Thoracic aorta (tissue), 2 donors: ENCODE results near the gene DOK6. TPM values are rescaled to one million over a fixed set of nuclear protein-coding genes. Genes with fewer than 3 reads are reported as not detected.
"Not testable (repeated sequence)": the region's sequence is repeated elsewhere in the genome, so short reads cannot be mapped to it uniquely, and the experiment has no call there.

Experiments used
- ATAC-seq: fragments of 150-250 bp; one replicate; pipeline ENCODE4 v1.8.0; 2017; ENCODE audit warnings: low read depth; ENCODE audit not compliant: insufficient number of reproducible peaks, low FRiP score
- DNase-seq: peaks from one replicate; pipeline ENCODE4 v3.0.0-alpha.2; 2020; ENCODE audit warnings: low spot score
- H3K27ac ChIP-seq, 2 donors: fragments of 200-600 bp; sonication (generic); 1 replicate in 1 of 2; 2 replicates in 1 of 2; pipeline ENCODE4 v1.5.1; 2016; ENCODE audit warnings: mild to moderate bottlenecking in 2 of 2, moderate library complexity in 2 of 2
- H3K27me3 ChIP-seq: fragments of 200-600 bp; sonication (generic); replicated peaks from 2 replicates; pipeline ENCODE4 v1.6.0; 2016; ENCODE audit warnings: mild to moderate bottlenecking; ENCODE audit not compliant: insufficient read depth
- H3K36me3 ChIP-seq: fragments of 200-600 bp; sonication (generic); one replicate; pipeline ENCODE4 v1.5.1; 2016
- H3K4me1 ChIP-seq, 2 donors: fragments of 200-600 bp; sonication (generic); 1 replicate in 1 of 2; 2 replicates in 1 of 2; pipeline versions ENCODE4 v1.5.1 to v1.6.0; 2016; ENCODE audit warnings: low read depth in 2 of 2, mild to moderate bottlenecking in 1 of 2; ENCODE audit not compliant: control insufficient read depth in 1 of 2
- H3K4me3 ChIP-seq: fragments of 200-600 bp; sonication (generic); 2 replicates; pipeline ENCODE4 v1.5.1; 2016; ENCODE audit warnings: mild to moderate bottlenecking
- H3K9me3 ChIP-seq: fragments of 200-600 bp; sonication (generic); 2 replicates; pipeline ENCODE4 v1.5.1; 2016
- CTCF ChIP-seq: fragments of 200-600 bp; sonication (generic); IDR thresholded peaks from one replicate; pipeline ENCODE4 v1.5.1; 2019; ENCODE audit warnings: antibody characterized with exemption
- total RNA-seq, 2 donors: library from RNA; depleted of rRNA; stranded (reverse); fragments of >200 nt; gene quantifications; one replicate each; pipeline versions ENCODE4 v1.1.0 to v1.2.3, GENCODE V29; 2016

Gene DOK6
- total RNA-seq: 1 to 10 TPM; 2.0 to 2.1 TPM

GRCh38 chr18:69400253-69400975 lies at the start of gene DOK6:
Gene DOK6, plus strand, starts transcription at chr18:69400888.
- ATAC-seq (no peak), DNase-seq (no peak)
- peaks cover 0 to 11% of the 10 kb centered on the region in 2 donors for H3K4me1 ChIP-seq
- H3K36me3 ChIP-seq: no peaks in the 10 kb centered on the region
- H3K9me3 ChIP-seq: no peaks in the 10 kb centered on the region
- no peak for TF ChIP-seq CTCF
- peak within 1 kb of the TSS; percentile 77 for H3K4me3 ChIP-seq
- H3K27ac ChIP-seq: peak within 1 kb of the TSS; percentile 52 to 59
- H3K27me3 ChIP-seq: no peaks in the 10 kb centered on the region

- Histone ChIP-seq H3K9me3 (no peaks in the 10 kb centered on the region), H3K27me3 (no peaks in the 10 kb centered on the region), H3K36me3 (no peaks in the 10 kb centered on the region), H3K27ac (no peak overlapping the region), H3K4me1 (no peaks in the 10 kb centered on the region), H3K4me3 (no peak overlapping the region)
- DNase-seq (no peak), ATAC-seq (no peak)
- no peak for TF ChIP-seq CTCF
These were observed 47.7 kb upstream of the DOK6 start for GRCh38 chr18:69353023-69353422.

- H3K4me3 ChIP-seq: no peak overlapping the region
- DNase-seq: no peak
- no peak overlapping the region for H3K27ac ChIP-seq
- ATAC-seq: no peak
- no peak for TF ChIP-seq CTCF
- H3K36me3 ChIP-seq: no peaks in the 10 kb centered on the region
- H3K9me3 ChIP-seq: peaks cover 7% of the 10 kb centered on the region
- H3K27me3 ChIP-seq: no peaks in the 10 kb centered on the region
- H3K4me1 ChIP-seq: no peaks in the 10 kb centered on the region
These were observed 43.1 kb upstream of the DOK6 start for GRCh38 chr18:69357590-69357989.

- no peak for TF ChIP-seq CTCF
- no peak overlapping the region for H3K4me3 ChIP-seq
- DNase-seq (no peak), ATAC-seq (no peak)
- H3K27ac ChIP-seq: no peak overlapping the region
- H3K36me3 ChIP-seq: no peaks in the 10 kb centered on the region
- peaks cover 7% of the 10 kb centered on the region for H3K9me3 ChIP-seq
- no peaks in the 10 kb centered on the region for H3K27me3 ChIP-seq
- no peaks in the 10 kb centered on the region for H3K4me1 ChIP-seq
These were observed 42.3 kb upstream of the DOK6 start for GRCh38 chr18:69358212-69358895.

GRCh38 chr18:69359768-69360167 lies 40.9 kb upstream of the DOK6 start:
- not testable (repeated sequence) for H3K27me3 ChIP-seq, H3K27ac ChIP-seq, H3K4me1 ChIP-seq, ATAC-seq, H3K9me3 ChIP-seq, DNase-seq, H3K36me3 ChIP-seq, H3K4me3 ChIP-seq
